PFSK-1 (cell line): ENCODE data around the gene VEPH1.

Experiments
- FOXP2 ChIP-seq: optimal IDR thresholded peaks from 2 replicates; pipeline ENCODE3; 2011; ENCODE audit warnings: borderline replicate concordance, control low read depth, inconsistent platforms; ENCODE audit not compliant: insufficient read depth; ENCODE audit errors: extremely low read length, extremely low read depth
- POLR2AphosphoS5 ChIP-seq: IDR thresholded peaks from 2 replicates; pipeline ENCODE4 v1.6.1; 2012; ENCODE audit warnings: low read depth, mild to moderate bottlenecking, control low read depth, low read length, moderate library complexity
- SIN3A ChIP-seq: IDR thresholded peaks from 2 replicates; pipeline ENCODE4 v1.6.1; 2012; ENCODE audit warnings: mild to moderate bottlenecking, low read length, moderate library complexity, borderline replicate concordance; ENCODE audit not compliant: insufficient read depth
- TAF1 ChIP-seq: IDR thresholded peaks from 2 replicates; pipeline ENCODE4 v1.6.1; 2012; ENCODE audit warnings: low read length, control low read depth, borderline replicate concordance; ENCODE audit not compliant: insufficient read depth
- TF ChIP-seq, protein P1 (sequence below), 2 experiments: IDR thresholded peaks; 2 replicates each; pipeline versions ENCODE4 v1.6.1 to v1.8.0; 2011 to 2012; ENCODE audit warnings: low read depth in 2 of 2, low read length in 2 of 2, control low read depth in 1 of 2, inconsistent platforms in 1 of 2, mild to moderate bottlenecking in 1 of 2, moderate library complexity in 1 of 2; ENCODE audit not compliant: insufficient read depth in 1 of 2

GRCh38 chr3:157282261-157283191 is 220.7 kb downstream of the VEPH1 start:
- TF ChIP-seq TAF1 (no peak), SIN3A (no peak), POLR2AphosphoS5 (no peak), FOXP2 (no peak)
- TF ChIP-seq, protein P1, sequence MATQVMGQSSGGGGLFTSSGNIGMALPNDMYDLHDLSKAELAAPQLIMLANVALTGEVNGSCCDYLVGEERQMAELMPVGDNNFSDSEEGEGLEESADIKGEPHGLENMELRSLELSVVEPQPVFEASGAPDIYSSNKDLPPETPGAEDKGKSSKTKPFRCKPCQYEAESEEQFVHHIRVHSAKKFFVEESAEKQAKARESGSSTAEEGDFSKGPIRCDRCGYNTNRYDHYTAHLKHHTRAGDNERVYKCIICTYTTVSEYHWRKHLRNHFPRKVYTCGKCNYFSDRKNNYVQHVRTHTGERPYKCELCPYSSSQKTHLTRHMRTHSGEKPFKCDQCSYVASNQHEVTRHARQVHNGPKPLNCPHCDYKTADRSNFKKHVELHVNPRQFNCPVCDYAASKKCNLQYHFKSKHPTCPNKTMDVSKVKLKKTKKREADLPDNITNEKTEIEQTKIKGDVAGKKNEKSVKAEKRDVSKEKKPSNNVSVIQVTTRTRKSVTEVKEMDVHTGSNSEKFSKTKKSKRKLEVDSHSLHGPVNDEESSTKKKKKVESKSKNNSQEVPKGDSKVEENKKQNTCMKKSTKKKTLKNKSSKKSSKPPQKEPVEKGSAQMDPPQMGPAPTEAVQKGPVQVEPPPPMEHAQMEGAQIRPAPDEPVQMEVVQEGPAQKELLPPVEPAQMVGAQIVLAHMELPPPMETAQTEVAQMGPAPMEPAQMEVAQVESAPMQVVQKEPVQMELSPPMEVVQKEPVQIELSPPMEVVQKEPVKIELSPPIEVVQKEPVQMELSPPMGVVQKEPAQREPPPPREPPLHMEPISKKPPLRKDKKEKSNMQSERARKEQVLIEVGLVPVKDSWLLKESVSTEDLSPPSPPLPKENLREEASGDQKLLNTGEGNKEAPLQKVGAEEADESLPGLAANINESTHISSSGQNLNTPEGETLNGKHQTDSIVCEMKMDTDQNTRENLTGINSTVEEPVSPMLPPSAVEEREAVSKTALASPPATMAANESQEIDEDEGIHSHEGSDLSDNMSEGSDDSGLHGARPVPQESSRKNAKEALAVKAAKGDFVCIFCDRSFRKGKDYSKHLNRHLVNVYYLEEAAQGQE (IDR thresholded peaks at IDR 0.05; ENCODE audit: insufficient read depth in 1 of 2, low read depth in 2 of 2, low read length in 2 of 2) = no peak
